ENCODE results near the gene MMP17. TPM values are rescaled to one million over a fixed set of nuclear protein-coding genes. Genes with fewer than 3 reads are reported as not detected.

MMP17 gene
- polyA plus RNA-seq, 1 of the 3 experiments (the other 2 are of a cell fraction), result 14.0 TPM

DNA sequence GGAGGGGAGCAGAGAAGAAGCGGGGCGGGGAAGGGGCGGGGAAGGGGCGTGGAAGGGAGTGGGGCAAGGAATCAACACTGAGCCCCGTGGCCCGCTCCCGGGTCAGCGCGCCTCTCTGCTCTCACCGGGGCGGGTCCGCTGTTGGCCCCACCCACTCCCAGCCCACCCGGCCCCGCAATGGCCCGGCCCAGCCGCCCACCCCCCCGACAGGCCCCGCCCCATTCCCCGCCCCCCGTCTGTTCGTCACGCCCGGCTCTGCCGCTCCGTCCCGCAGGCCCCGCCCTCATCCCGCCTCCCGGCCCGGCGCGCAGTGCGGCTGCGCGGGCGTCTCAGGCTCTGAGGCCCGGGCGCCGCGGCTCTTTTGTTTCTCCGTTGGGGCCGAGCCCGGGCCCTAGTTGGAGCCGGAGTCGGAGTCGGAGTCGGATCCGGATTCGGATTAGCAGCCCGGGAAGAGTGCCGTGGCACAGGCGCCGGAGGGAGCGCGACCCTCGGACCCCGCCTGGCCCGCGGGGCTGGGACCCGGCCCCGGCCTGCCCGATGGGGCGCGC is 66.2 kb downstream of the MMP17 start, which contains the start of gene ULK1 (continued):
- TF ChIP-seq, protein P1, sequence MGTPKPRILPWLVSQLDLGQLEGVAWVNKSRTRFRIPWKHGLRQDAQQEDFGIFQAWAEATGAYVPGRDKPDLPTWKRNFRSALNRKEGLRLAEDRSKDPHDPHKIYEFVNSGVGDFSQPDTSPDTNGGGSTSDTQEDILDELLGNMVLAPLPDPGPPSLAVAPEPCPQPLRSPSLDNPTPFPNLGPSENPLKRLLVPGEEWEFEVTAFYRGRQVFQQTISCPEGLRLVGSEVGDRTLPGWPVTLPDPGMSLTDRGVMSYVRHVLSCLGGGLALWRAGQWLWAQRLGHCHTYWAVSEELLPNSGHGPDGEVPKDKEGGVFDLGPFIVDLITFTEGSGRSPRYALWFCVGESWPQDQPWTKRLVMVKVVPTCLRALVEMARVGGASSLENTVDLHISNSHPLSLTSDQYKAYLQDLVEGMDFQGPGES (IDR thresholded peaks at IDR 0.05; ENCODE audit: low read depth, low read length), result no peak
- TF ChIP-seq NRF1 (IDR thresholded peaks at IDR 0.05; ENCODE audit: low read depth, low read length), result peak; percentile 90
- TF ChIP-seq, protein P2, sequence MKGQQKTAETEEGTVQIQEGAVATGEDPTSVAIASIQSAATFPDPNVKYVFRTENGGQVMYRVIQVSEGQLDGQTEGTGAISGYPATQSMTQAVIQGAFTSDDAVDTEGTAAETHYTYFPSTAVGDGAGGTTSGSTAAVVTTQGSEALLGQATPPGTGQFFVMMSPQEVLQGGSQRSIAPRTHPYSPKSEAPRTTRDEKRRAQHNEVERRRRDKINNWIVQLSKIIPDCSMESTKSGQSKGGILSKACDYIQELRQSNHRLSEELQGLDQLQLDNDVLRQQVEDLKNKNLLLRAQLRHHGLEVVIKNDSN (IDR thresholded peaks at IDR 0.05; ENCODE audit: borderline replicate concordance, low read depth), result no peak

DNA sequence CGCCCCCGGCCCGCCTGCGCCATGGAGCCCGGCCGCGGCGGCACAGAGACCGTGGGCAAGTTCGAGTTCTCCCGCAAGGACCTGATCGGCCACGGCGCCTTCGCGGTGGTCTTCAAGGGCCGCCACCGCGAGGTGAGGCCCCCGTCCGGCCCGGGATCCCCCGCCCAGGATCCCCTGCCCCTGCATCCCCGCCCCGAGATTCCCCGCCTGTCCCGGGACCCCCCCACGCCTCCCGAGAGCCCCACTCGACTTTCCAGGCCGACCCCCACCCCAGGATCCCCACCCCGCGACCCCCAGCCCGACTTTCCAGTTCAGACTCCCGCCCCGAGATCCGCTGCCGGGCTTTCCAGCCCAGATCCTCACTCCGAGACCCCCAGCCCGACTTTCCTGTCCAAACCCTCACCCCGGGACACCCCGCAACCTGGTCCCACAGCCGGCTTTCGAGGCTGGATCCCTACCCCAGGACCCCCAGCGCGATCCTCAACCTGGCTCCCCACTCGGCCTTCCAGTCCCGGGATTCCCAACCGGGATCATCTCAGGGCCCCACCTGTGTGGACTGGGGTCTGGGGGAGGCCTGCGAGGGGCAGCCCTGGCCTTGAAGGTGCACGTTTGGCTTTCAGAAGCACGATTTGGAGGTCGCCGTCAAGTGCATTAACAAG is 66.9 kb downstream of the MMP17 start:
- H3K79me2 ChIP-seq (ENCODE audit: insufficient read depth), result peaks cover 26% of the 10 kb centered on the region
- H3K9me2 ChIP-seq, result no peaks in the 10 kb centered on the region
- no peaks in the 10 kb centered on the region for H3K27me3 ChIP-seq (ENCODE audit: insufficient read depth)
- ChIA-PET POLR2A (no interaction called here), CTCF (no interaction called here)
- WGBS (ENCODE audit: low lambda C conversion rate), result 4% methylated on average over 27 of the region's 54 CpGs
- H3K9me3 ChIP-seq, result no peaks in the 10 kb centered on the region
- peak overlapping the region in 1 of 2 experiments; percentile 7; a peak in 2 of 4 replicates for H3K27ac ChIP-seq (ENCODE audit: low read depth in 2 of 2, low read length in 1 of 2)
- peak overlapping the region; percentile 72 for H3K9ac ChIP-seq
- peaks cover 7 to 18% of the 10 kb centered on the region in 2 experiments; a peak in 1 of 4 replicates for H3K4me1 ChIP-seq (ENCODE audit: control insufficient read depth in 1 of 2, insufficient read depth in 2 of 2, low read depth in 1 of 2, low read length in 1 of 2)
- no peak for TF ChIP-seq TCF12 (IDR thresholded peaks at IDR 0.05)
- TF ChIP-seq, protein P3, sequence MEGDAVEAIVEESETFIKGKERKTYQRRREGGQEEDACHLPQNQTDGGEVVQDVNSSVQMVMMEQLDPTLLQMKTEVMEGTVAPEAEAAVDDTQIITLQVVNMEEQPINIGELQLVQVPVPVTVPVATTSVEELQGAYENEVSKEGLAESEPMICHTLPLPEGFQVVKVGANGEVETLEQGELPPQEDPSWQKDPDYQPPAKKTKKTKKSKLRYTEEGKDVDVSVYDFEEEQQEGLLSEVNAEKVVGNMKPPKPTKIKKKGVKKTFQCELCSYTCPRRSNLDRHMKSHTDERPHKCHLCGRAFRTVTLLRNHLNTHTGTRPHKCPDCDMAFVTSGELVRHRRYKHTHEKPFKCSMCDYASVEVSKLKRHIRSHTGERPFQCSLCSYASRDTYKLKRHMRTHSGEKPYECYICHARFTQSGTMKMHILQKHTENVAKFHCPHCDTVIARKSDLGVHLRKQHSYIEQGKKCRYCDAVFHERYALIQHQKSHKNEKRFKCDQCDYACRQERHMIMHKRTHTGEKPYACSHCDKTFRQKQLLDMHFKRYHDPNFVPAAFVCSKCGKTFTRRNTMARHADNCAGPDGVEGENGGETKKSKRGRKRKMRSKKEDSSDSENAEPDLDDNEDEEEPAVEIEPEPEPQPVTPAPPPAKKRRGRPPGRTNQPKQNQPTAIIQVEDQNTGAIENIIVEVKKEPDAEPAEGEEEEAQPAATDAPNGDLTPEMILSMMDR (IDR thresholded peaks at IDR 0.05), result no peak
- no peak for TF ChIP-seq SMC3 (IDR thresholded peaks at IDR 0.05; ENCODE audit: low read depth, low read length)
- no peak for TF ChIP-seq RXRA (IDR thresholded peaks at IDR 0.05; ENCODE audit: borderline replicate concordance, low read depth)
- no peak for TF ChIP-seq RAD21 (IDR thresholded peaks at IDR 0.05; ENCODE audit: low read length)
- no peak for TF ChIP-seq FOXJ3 (CRISPR knock-in tag; IDR thresholded peaks at IDR 0.05)
- TF ChIP-seq, protein P4, sequence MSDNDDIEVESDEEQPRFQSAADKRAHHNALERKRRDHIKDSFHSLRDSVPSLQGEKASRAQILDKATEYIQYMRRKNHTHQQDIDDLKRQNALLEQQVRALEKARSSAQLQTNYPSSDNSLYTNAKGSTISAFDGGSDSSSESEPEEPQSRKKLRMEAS (IDR thresholded peaks at IDR 0.05; ENCODE audit: low read depth), result no peak
- no peak for TF ChIP-seq FOSL2 (IDR thresholded peaks at IDR 0.05; ENCODE audit: borderline replicate concordance, low read depth)
- TF ChIP-seq GABPA (IDR thresholded peaks at IDR 0.05; ENCODE audit: low read depth), result no peak
- no peak for TF ChIP-seq EZH2phosphoT487 (IDR thresholded peaks at IDR 0.05; ENCODE audit: borderline replicate concordance, low read depth)
- no peak for TF ChIP-seq TEAD4 (IDR thresholded peaks at IDR 0.05; ENCODE audit: borderline replicate concordance, insufficient read depth)
- TF ChIP-seq EP300 (IDR thresholded peaks at IDR 0.05; ENCODE audit: borderline replicate concordance in 1 of 2, low read depth in 1 of 2, low read length in 1 of 2), result no peak
- TF ChIP-seq, protein P2 (IDR thresholded peaks at IDR 0.05; ENCODE audit: borderline replicate concordance, low read depth), result no peak
- TF ChIP-seq GATA2 (CRISPR knock-in tag; IDR thresholded peaks at IDR 0.05), result no peak
- no peak for TF ChIP-seq RCOR1 (IDR thresholded peaks at IDR 0.05; ENCODE audit: low read length)
- TF ChIP-seq TAF1 (IDR thresholded peaks at IDR 0.05; ENCODE audit: borderline replicate concordance, low read depth, low read length), result no peak
- no peak overlapping the region for H2AFZ ChIP-seq (ENCODE audit: low read depth)
- H3F3A ChIP-seq (replicated peaks; ENCODE audit: insufficient read depth), result peaks cover 2% of the 10 kb centered on the region
- H4K20me1 ChIP-seq (ENCODE audit: insufficient read depth), result peaks cover 15% of the 10 kb centered on the region
- H3K4me3 ChIP-seq (ENCODE audit: low read depth in 2 of 2, low read length in 1 of 2), result peak overlapping the region; percentile 62 to 72
- peak; percentile 53 for DNase-seq
- peak overlapping the region; percentile 99 for H3K4me2 ChIP-seq
- peaks cover 6 to 8% of the 10 kb centered on the region in 2 experiments for H3K36me3 ChIP-seq (replicated peaks in 1 of 2; ENCODE audit: control insufficient read depth in 1 of 2, insufficient read depth in 2 of 2, low read length in 1 of 2)
